Measurements from ENCODE around the gene LMAN1L. TPM values are rescaled to one million over a fixed set of nuclear protein-coding genes. Genes with fewer than 3 reads are reported as not detected.

Gene LMAN1L
- total and polyA plus RNA-seq, 10 donors = 2.4 to 164 (median 81.2) TPM

- Histone ChIP-seq H3K27me3 (replicated peaks in 1 of 7) (no peaks in the 10 kb centered on the region), H3K9me3 (no peaks in the 10 kb centered on the region), H3K36me3 (peaks cover 0 to 38% (median 0%) of the 10 kb centered on the region in 6 donors), H3K4me3 (peak overlapping the region in 7 of 8 donors; percentile 46 to 98 (median 52)), H3K27ac (peak overlapping the region; percentile 94 to 99 (median 96)), H3K4me1 (peaks cover 87 to 100% (median 97%) of the 10 kb centered on the region in 6 donors)
- intact Hi-C loops (cut with DNase I; ENCODE audit: low total_unique reads) = no loop called here
- TF ChIP-seq CTCF (IDR thresholded peaks at IDR 0.05 in 8 of 11, conservative IDR thresholded peaks at IDR 0.05 in 3 of 11) = peak; percentile 68 to 90 (median 84)
- peak; percentile 82 to 89 (median 89) for TF ChIP-seq POLR2AphosphoS5 (IDR thresholded peaks at IDR 0.05)
- TF ChIP-seq POLR2A (IDR thresholded peaks at IDR 0.05) = peak in 1 of 3 donors; percentile 26
- WGBS, 5 donors = 2 to 18% (median 13%) methylated on average over 10 to 13 of the region's 13 CpGs
- peak; percentile 97 for DNase-seq
Measured at GRCh38 chr15:74787251-74788041, 25.2 kb upstream of the LMAN1L start.

- Histone ChIP-seq H3K27me3 (replicated peaks in 1 of 7) (no peaks in the 10 kb centered on the region), H3K4me1 (peaks cover 94 to 100% (median 100%) of the 10 kb centered on the region in 6 donors), H3K36me3 (peaks cover 0 to 45% (median 0%) of the 10 kb centered on the region in 6 donors), H3K4me3 (peak overlapping the region in 7 of 8 donors; percentile 46 to 98 (median 52)), H3K9me3 (no peaks in the 10 kb centered on the region), H3K27ac (peak overlapping the region; percentile 94 to 99 (median 96))
- WGBS, 5 donors = 8 to 17% (median 10%) methylated on average over 7 of the region's 7 CpGs
- intact Hi-C loops (cut with DNase I; ENCODE audit: low total_unique reads) = no loop called here
- TF ChIP-seq POLR2AphosphoS5 (IDR thresholded peaks at IDR 0.05) = no peak
- TF ChIP-seq CTCF (IDR thresholded peaks at IDR 0.05 in 8 of 11, conservative IDR thresholded peaks at IDR 0.05 in 3 of 11) = peak in 1 of 11 experiments; percentile 35
- TF ChIP-seq POLR2A (IDR thresholded peaks at IDR 0.05) = no peak
- peak; percentile 78 for DNase-seq
Measured at GRCh38 chr15:74788042-74788682, 24.5 kb upstream of the LMAN1L start.

- peak overlapping the region; percentile 94 to 99 (median 96) for H3K27ac ChIP-seq
- no peaks in the 10 kb centered on the region for H3K9me3 ChIP-seq
- peaks cover 97 to 100% (median 100%) of the 10 kb centered on the region in 6 donors for H3K4me1 ChIP-seq
- H3K4me3 ChIP-seq = peak overlapping the region; percentile 45 to 98 (median 51)
- no peaks in the 10 kb centered on the region for H3K27me3 ChIP-seq (replicated peaks in 1 of 7)
- intact Hi-C loops (cut with DNase I; ENCODE audit: low total_unique reads) = no loop called here
- peaks cover 0 to 46% (median 0%) of the 10 kb centered on the region in 6 donors for H3K36me3 ChIP-seq
- WGBS, 5 donors = 3 to 19% (median 16%) methylated on average over 9 of the region's 9 CpGs
- peak; percentile 92 for DNase-seq
- TF ChIP-seq POLR2AphosphoS5 (IDR thresholded peaks at IDR 0.05) (peak in 2 of 3 donors; percentile 68 to 74), POLR2A (IDR thresholded peaks at IDR 0.05) (no peak)
Measured at GRCh38 chr15:74788683-74789151, 23.9 kb upstream of the LMAN1L start.

- peak overlapping the region; percentile 94 to 99 (median 96) for H3K27ac ChIP-seq
- peaks cover 0 to 45% (median 0%) of the 10 kb centered on the region in 6 donors for H3K36me3 ChIP-seq
- H3K4me3 ChIP-seq = peak overlapping the region; percentile 45 to 98 (median 51)
Measured at GRCh38 chr15:74789171-74789631, 23.4 kb upstream of the LMAN1L start.

More at GRCh38 chr15:74789171-74789631, 23.4 kb upstream of the LMAN1L start:
- intact Hi-C loops (cut with DNase I; ENCODE audit: low total_unique reads) = no loop called here
- Histone ChIP-seq H3K27me3 (replicated peaks in 1 of 7) (no peaks in the 10 kb centered on the region), H3K4me1 (peaks cover 94 to 100% (median 99%) of the 10 kb centered on the region in 6 donors), H3K9me3 (no peaks in the 10 kb centered on the region)
- WGBS, 5 donors = 20 to 29% (median 24%) methylated on average over 6 to 14 of the region's 14 CpGs
- no peak for TF ChIP-seq CTCF (IDR thresholded peaks at IDR 0.05 in 8 of 11, conservative IDR thresholded peaks at IDR 0.05 in 3 of 11)
- TF ChIP-seq POLR2AphosphoS5 (IDR thresholded peaks at IDR 0.05) = peak; percentile 36 to 78 (median 68)
- TF ChIP-seq POLR2A (IDR thresholded peaks at IDR 0.05) = peak in 1 of 3 donors; percentile 15
- peak; percentile 90 for DNase-seq
